Measurements from ENCODE around the gene CEACAM4.
"Not testable (repeated sequence)": the region's sequence is repeated elsewhere in the genome, so short reads cannot be mapped to it uniquely, and the experiment has no call there.

The CEACAM4 gene

DNA sequence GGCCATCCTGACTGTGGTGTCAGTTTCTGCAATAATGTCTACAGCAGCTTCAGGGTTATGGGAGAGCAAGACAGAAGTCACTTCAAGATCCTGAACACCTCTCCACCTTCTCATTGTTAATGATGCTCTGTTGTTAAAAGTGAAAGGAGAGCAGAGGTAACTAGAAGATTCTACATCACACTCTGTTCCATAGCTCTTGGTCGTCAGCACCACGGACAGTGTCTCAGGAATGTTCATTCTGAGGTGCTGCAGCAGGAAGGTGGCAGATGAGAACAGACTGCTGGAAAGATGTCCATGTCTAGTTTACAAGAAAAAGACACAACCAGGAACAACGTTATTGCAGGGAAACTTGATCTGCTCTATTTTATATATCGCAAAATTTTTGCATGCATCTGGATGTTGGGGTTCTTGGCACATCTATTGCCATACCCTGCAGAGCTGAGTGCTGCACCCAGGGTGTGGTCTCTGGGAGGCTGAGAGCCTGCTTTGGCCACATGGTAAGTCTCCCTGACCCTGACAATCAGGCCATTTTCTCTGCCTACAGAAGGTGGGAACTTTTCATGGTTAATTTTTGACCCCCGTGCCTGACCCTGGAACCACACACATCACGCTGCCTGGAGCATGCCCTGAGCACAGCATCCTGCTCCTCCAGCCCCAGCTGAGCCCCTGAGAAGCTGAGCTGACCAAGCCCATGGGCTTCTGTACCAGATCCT lies 38.2 kb downstream of the CEACAM4 start:
- DNase-seq (ENCODE audit: low read depth), result peak; percentile 56
- TF ChIP-seq, protein P1, sequence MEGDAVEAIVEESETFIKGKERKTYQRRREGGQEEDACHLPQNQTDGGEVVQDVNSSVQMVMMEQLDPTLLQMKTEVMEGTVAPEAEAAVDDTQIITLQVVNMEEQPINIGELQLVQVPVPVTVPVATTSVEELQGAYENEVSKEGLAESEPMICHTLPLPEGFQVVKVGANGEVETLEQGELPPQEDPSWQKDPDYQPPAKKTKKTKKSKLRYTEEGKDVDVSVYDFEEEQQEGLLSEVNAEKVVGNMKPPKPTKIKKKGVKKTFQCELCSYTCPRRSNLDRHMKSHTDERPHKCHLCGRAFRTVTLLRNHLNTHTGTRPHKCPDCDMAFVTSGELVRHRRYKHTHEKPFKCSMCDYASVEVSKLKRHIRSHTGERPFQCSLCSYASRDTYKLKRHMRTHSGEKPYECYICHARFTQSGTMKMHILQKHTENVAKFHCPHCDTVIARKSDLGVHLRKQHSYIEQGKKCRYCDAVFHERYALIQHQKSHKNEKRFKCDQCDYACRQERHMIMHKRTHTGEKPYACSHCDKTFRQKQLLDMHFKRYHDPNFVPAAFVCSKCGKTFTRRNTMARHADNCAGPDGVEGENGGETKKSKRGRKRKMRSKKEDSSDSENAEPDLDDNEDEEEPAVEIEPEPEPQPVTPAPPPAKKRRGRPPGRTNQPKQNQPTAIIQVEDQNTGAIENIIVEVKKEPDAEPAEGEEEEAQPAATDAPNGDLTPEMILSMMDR (IDR thresholded peaks at IDR 0.05; ENCODE audit: insufficient read depth, low read depth, low read length, missing control alignments), result no peak
- no peak overlapping the region for H3K4me3 ChIP-seq (ENCODE audit: low read length)

DNA sequence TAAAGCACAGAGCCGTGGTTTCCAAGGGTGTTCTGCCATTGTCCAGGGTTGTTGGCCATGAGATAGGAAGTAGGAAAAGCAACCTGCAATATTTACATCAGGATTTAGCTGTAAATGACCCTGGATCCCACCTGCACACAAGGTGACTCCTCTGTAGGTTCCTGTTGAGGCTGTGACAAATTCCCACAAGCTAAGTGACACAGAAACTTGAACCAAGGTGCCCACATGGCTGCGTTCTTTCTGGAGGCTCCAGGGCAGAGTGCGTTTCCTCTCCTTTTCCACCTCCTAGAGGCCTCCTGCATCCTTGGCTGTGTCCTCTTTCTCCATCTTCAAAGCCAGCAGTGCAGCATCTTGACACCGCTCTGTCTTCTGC lies 39.0 kb downstream of the CEACAM4 start:
- TF ChIP-seq, protein P1 (IDR thresholded peaks at IDR 0.05; ENCODE audit: insufficient read depth, low read depth, low read length, missing control alignments), result no peak
- DNase-seq (ENCODE audit: low read depth), result no peak
- no peak overlapping the region for H3K4me3 ChIP-seq (ENCODE audit: low read length)

DNA sequence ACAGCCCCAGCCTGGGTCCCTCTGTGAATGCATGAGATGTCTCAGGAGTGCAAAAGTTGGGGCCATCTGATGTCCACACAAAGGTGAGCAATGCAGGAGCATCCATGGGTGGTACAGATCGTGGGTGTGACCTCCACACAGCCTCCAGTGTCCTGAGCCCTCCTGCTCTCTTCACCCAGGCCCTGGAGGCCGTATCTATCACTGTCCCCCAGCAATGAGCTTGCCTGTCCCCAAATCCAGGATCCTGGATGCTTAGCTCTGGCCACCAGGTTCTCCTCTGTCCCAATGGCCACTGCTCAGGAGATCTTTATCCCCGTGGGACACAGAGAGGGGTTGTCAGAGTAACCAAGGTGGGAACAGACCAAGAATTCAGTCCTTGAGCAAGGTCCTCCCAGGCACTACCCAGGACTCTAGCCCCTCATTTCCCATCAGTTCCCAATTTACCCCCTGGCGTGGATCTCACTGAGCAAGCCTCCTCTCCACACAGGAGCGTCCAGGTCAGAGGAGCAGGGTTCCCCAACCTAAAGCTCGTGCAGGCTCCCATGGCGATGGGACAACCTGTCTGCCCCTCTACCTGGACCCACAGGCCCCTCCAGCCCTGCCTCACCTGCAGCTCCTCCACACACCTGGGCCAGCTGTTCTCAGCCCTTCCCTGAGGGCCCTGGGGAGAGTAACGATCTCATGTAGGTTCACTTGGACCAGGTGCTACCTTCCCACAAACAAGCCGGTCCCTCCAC lies 39.6 kb downstream of the CEACAM4 start:
- TF ChIP-seq, protein P1 (IDR thresholded peaks at IDR 0.05; ENCODE audit: insufficient read depth, low read depth, low read length, missing control alignments), result no peak
- no peak for DNase-seq (ENCODE audit: low read depth)
- no peak overlapping the region for H3K4me3 ChIP-seq (ENCODE audit: low read length)

DNA sequence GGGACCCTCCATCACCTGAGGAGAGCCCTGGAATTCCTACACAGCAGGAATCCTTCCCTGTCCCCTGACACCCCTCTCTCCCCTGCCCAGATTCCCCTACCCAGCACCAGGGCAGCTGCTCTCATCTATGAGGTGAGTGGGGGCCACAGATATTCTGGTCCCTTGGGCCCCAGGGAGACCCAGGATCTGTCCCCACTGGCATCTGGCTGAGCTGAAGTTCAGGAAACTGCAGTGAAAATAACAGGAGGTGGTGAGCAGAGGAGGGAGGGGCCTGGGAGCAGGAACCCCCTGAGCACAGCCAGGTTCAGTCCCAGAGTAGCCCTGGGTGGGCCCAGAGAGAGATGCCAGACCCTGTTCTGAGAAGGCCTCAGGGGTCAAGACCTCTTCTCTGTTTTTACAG lies 40.8 kb downstream of the CEACAM4 start:
- H3K4me3 ChIP-seq (ENCODE audit: low read length), result no peak overlapping the region
- no peak for DNase-seq (ENCODE audit: low read depth)
- TF ChIP-seq, protein P1 (IDR thresholded peaks at IDR 0.05; ENCODE audit: insufficient read depth, low read depth, low read length, missing control alignments), result no peak

DNA sequence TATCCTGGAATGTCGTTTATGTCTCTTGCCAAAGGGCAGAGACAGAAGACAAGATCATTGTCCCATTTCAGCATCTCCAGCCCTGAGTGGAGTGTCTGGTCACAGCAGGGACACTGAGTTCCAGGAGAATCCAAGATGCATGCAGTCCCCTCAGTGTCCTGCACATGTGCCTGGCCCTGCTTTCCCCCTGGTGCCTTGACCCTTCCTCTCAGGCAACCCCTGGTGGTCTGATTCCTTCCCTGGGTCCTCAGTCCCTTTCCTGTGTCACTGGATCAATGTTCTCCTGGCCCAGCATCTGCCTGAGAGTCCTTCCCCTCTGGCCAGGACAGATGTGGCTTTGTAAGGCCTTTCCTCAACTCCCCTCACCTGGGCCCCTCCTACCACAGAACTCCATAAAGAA lies 41.9 kb downstream of the CEACAM4 start:
- H3K4me3 ChIP-seq (ENCODE audit: low read length), result no peak overlapping the region
- DNase-seq (ENCODE audit: low read depth), result no peak
- TF ChIP-seq, protein P1 (IDR thresholded peaks at IDR 0.05; ENCODE audit: insufficient read depth, low read depth, low read length, missing control alignments), result no peak

DNA sequence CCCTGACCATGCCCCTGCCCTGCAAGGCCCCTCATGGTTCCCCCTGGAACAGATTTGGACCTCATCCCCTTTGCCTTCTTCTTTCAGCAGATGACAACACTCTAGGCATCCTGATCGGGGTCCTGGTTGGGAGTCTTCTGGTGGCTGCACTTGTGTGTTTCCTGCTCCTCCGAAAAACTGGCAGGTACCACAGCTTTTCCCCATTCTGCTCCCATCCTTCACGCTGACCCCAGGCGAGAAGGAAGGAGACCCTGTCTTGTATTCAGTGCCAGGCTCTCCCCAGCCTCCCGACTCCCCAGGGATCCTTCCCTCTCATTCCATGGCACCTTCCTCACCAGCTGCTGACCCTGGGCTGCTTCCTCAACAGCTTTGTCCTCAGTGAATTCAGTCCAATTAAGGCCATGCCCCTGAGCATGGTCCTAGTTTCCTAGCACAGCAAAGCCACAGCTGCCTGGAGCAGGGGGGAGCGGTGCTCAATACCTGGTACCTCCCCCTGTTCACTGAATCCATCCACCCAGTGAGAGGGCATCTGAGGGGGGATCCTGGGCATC lies 42.5 kb downstream of the CEACAM4 start:
- TF ChIP-seq, protein P1 (IDR thresholded peaks at IDR 0.05; ENCODE audit: insufficient read depth, low read depth, low read length, missing control alignments), result no peak
- no peak overlapping the region for H3K4me3 ChIP-seq (ENCODE audit: low read length)
- DNase-seq (ENCODE audit: low read depth), result no peak

DNA sequence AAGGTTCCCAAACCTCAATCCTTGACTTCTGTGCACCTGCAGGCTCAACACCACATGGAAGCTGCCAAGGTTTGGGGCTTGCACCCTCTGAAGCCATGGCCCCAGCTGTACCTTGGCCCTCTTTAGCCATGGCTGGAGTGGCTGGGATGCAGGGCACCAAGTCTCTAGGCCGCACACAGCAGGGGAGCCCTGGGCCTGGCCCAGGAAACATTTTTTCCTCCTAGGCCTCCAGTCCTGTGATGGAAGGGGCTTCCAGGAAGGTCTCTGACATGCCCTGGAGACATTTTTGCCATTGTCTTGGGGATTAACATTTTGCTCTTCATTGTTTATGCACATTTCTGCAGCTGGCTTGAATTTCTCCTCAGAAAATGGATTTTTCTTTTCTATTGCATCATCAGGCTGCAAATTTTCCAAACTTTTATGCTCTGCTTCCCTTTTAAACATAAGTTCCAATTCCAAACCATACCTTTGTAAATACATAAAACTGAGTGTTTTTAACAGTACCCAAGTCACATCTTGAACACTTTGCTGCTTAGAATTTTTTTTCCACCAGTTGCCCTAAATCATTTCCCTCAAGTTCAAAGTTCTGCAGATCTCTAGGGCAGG lies 44.2 kb downstream of the CEACAM4 start:
- not testable (repeated sequence) for H3K4me3 ChIP-seq (ENCODE audit: low read length); DNase-seq (ENCODE audit: low read depth)

DNA sequence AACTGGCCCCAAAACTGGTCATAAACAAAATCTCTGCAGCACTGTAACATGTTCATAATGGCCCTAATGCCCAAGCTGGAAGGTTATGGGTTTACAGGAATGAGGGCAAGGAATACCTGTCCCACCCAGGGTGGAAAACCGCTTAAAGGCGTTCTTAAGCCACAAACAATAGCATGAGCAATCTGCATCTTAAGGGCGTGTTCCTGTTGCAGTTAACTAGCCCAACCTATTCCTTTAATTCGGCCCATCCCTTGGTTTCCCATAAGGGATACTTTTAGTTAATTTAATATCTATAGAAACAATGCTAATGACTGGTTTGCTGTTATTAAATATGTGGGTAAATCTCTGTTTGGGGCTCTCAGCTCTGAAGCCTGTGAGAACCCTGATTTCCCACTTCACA lies 45.8 kb downstream of the CEACAM4 start:
- DNase-seq (ENCODE audit: low read depth); H3K4me3 ChIP-seq (ENCODE audit: low read length): not testable (repeated sequence)

Measured in epithelial cell of esophagus (primary cell).